GF-D8 (cell line): ENCODE measurements around the gene SLC37A1.

ENCODE experiments used
- DNase-seq: peaks from one replicate; lab custom pipeline; 2025; lab: John Stamatoyannopoulos, UW

SLC37A1 gene

GRCh38 chr21:42527489-42528158, 14.0 kb downstream of the SLC37A1 start:
- DNase-seq: no peak

- DNase-seq: no peak
These were observed 16.5 kb downstream of the SLC37A1 start for GRCh38 chr21:42530167-42530518.

GRCh38 chr21:42531771-42532170, 18.1 kb downstream of the SLC37A1 start:
- no peak for DNase-seq

GRCh38 chr21:42532466-42533181, 19.0 kb downstream of the SLC37A1 start:
- DNase-seq: no peak

- DNase-seq: no peak
These were observed 19.8 kb downstream of the SLC37A1 start for GRCh38 chr21:42533306-42533962.

GRCh38 chr21:42533963-42534355, 20.3 kb downstream of the SLC37A1 start:
- no peak for DNase-seq

- no peak for DNase-seq
These were observed 21.0 kb downstream of the SLC37A1 start for GRCh38 chr21:42534421-42535378.

GRCh38 chr21:42535602-42536171, 22.0 kb downstream of the SLC37A1 start:
- DNase-seq: no peak

GRCh38 chr21:42536601-42537000, 22.9 kb downstream of the SLC37A1 start:
- no peak for DNase-seq

- no peak for DNase-seq
These were observed 23.6 kb downstream of the SLC37A1 start for GRCh38 chr21:42537106-42537742.

GRCh38 chr21:42538479-42539275, 25.0 kb downstream of the SLC37A1 start:
- no peak for DNase-seq

- DNase-seq: no peak
These were observed 25.7 kb downstream of the SLC37A1 start for GRCh38 chr21:42539342-42539741.

- no peak for DNase-seq
These were observed 26.3 kb downstream of the SLC37A1 start for GRCh38 chr21:42539931-42540343.

GRCh38 chr21:42540396-42540795, 26.7 kb downstream of the SLC37A1 start:
- no peak for DNase-seq

GRCh38 chr21:42541174-42541573, 27.5 kb downstream of the SLC37A1 start:
- DNase-seq: no peak

- no peak for DNase-seq
These were observed 28.0 kb downstream of the SLC37A1 start for GRCh38 chr21:42541618-42542017.

GRCh38 chr21:42542196-42542595, 28.5 kb downstream of the SLC37A1 start:
- no peak for DNase-seq

- DNase-seq: no peak
These were observed 28.9 kb downstream of the SLC37A1 start for GRCh38 chr21:42542596-42542995.

GRCh38 chr21:42543106-42543847, 29.6 kb downstream of the SLC37A1 start:
- DNase-seq: no peak

GRCh38 chr21:42544544-42544943, 30.9 kb downstream of the SLC37A1 start:
- no peak for DNase-seq
